ENCODE results near the gene ETV3L. TPM values are rescaled to one million over a fixed set of nuclear protein-coding genes. Genes with fewer than 3 reads are reported as not detected.
"Not testable (repeated sequence)": the region's sequence is repeated elsewhere in the genome, so short reads cannot be mapped to it uniquely, and the experiment has no call there.

ETV3L gene
- polyA plus RNA-seq, 1 experiment, result not detected

DNA sequence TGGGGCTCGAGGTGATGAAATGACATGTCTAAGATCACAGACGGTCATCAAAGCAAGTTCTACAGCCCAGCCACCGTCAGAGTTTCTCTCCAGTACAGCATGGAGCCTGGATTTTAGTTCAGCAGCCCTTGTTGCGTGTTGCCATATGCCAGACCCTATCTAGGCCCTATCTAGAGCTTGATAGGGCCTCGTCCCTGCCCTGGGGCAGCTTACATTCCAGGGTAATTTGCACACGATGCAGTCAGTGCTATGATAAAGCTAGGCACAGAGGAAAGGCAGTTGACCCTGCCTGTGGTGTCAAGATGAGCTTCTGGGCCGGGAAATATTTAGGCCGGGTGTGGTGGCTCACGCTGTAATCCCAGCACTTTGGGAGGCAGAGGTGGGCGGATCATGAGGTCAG, 18.9 kb downstream of the ETV3L start:
- ChIA-PET POLR2A (no interaction called here), CTCF (interaction anchor here (1.6 to 2.0 kb wide), 2 partner anchors 9 to 76 kb away, joined by 10 to 12 read pairs; no protein-coding TSS in a partner anchor)
- H3K36me3 ChIP-seq (ENCODE audit: control insufficient read depth, insufficient read depth, low read length), result no peaks in the 10 kb centered on the region
- TF ChIP-seq, protein P1, sequence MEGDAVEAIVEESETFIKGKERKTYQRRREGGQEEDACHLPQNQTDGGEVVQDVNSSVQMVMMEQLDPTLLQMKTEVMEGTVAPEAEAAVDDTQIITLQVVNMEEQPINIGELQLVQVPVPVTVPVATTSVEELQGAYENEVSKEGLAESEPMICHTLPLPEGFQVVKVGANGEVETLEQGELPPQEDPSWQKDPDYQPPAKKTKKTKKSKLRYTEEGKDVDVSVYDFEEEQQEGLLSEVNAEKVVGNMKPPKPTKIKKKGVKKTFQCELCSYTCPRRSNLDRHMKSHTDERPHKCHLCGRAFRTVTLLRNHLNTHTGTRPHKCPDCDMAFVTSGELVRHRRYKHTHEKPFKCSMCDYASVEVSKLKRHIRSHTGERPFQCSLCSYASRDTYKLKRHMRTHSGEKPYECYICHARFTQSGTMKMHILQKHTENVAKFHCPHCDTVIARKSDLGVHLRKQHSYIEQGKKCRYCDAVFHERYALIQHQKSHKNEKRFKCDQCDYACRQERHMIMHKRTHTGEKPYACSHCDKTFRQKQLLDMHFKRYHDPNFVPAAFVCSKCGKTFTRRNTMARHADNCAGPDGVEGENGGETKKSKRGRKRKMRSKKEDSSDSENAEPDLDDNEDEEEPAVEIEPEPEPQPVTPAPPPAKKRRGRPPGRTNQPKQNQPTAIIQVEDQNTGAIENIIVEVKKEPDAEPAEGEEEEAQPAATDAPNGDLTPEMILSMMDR (IDR thresholded peaks at IDR 0.05; ENCODE audit: insufficient read depth, low read depth, low read length), result no peak
- H3K4me3 ChIP-seq (ENCODE audit: low read depth, low read length), result no peak overlapping the region
- no peak for DNase-seq (ENCODE audit: low read depth)
- peaks cover 6% of the 10 kb centered on the region; the same call in 1 of the 2 replicates for H3K27me3 ChIP-seq (ENCODE audit: control insufficient read depth, insufficient read depth, low read length)

- TF ChIP-seq, protein P1 (IDR thresholded peaks at IDR 0.05; ENCODE audit: insufficient read depth, low read depth, low read length), result no peak
- no peak for DNase-seq (ENCODE audit: low read depth)
Measured at GRCh38 chr1:157077394-157077793, 22.2 kb downstream of the ETV3L start.

GRCh38 chr1:157073944-157074685, 25.5 kb downstream of the ETV3L start:
- POLR2A ChIA-PET, result no interaction called here
- Histone ChIP-seq H3K36me3 (ENCODE audit: control insufficient read depth, insufficient read depth, low read length) (no peaks in the 10 kb centered on the region), H3K27me3 (ENCODE audit: control insufficient read depth, insufficient read depth, low read length) (peaks cover 4% of the 10 kb centered on the region; the same call in 1 of the 2 replicates), H3K4me3 (ENCODE audit: low read depth, low read length) (no peak overlapping the region)
- no peak for DNase-seq (ENCODE audit: low read depth)
- TF ChIP-seq, protein P1 (IDR thresholded peaks at IDR 0.05; ENCODE audit: insufficient read depth, low read depth, low read length), result peak; percentile 69
- CTCF ChIA-PET, result interaction anchor here (0.6 to 2.0 kb wide), 27 partner anchors 9 to 654 kb away, joined by 3 to 15 read pairs (median 4); no protein-coding TSS in a partner anchor

More at GRCh38 chr1:157077394-157077793, 22.2 kb downstream of the ETV3L start:
- Histone ChIP-seq H3K4me3 (ENCODE audit: low read depth, low read length) (no peak overlapping the region), H3K27me3 (ENCODE audit: control insufficient read depth, insufficient read depth, low read length) (peaks cover 2% of the 10 kb centered on the region; the same call in 1 of the 2 replicates), H3K36me3 (ENCODE audit: control insufficient read depth, insufficient read depth, low read length) (no peaks in the 10 kb centered on the region)
- POLR2A ChIA-PET, result no interaction called here
- CTCF ChIA-PET, result interaction anchor here (1.0 to 1.3 kb wide), 3 partner anchors 13 to 79 kb away, joined by 3 to 4 read pairs (median 4); no protein-coding TSS in a partner anchor

- ChIA-PET POLR2A (no interaction called here), CTCF (interaction anchor here (0.6 kb wide), 1 partner anchor 20 kb away, joined by 3 read pairs; no protein-coding TSS in a partner anchor)
- no peak for DNase-seq (ENCODE audit: low read depth)
- TF ChIP-seq, protein P1 (IDR thresholded peaks at IDR 0.05; ENCODE audit: insufficient read depth, low read depth, low read length), result no peak
- H3K36me3 ChIP-seq (ENCODE audit: control insufficient read depth, insufficient read depth, low read length), result no peaks in the 10 kb centered on the region
- H3K4me3 ChIP-seq (ENCODE audit: low read depth, low read length), result no peak overlapping the region
- peaks cover 8% of the 10 kb centered on the region for H3K27me3 ChIP-seq (ENCODE audit: control insufficient read depth, insufficient read depth, low read length)
Measured at GRCh38 chr1:157069601-157070000, 30.0 kb downstream of the ETV3L start.

- DNase-seq (ENCODE audit: low read depth); H3K36me3 ChIP-seq (ENCODE audit: control insufficient read depth, insufficient read depth, low read length); H3K4me3 ChIP-seq (ENCODE audit: low read depth, low read length); H3K27me3 ChIP-seq (ENCODE audit: control insufficient read depth, insufficient read depth, low read length); POLR2A ChIA-PET; CTCF ChIA-PET: not testable (repeated sequence)
Measured at GRCh38 chr1:157059241-157059640, 40.4 kb downstream of the ETV3L start.
